IPS-NIHi7 (cell line): ENCODE measurements around the gene EIF5AL1.
"Not testable (repeated sequence)": the region's sequence is repeated elsewhere in the genome, so short reads cannot be mapped to it uniquely, and the experiment has no call there.

Experiments used
- DNase-seq: peaks from one replicate; pipeline ENCODE4 v3.0.0; 2012; ENCODE audit warnings: mixed read lengths; ENCODE audit errors: extremely low spot score

The EIF5AL1 gene

GRCh38 chr10:79555354-79556309, 43.3 kb downstream of the EIF5AL1 start:
- DNase-seq, result no peak

- DNase-seq, result not testable (repeated sequence)
Observed at GRCh38 chr10:79556961-79557360, 44.6 kb downstream of the EIF5AL1 start.

GRCh38 chr10:79559726-79560125, 47.4 kb downstream of the EIF5AL1 start:
- DNase-seq, result no peak

- DNase-seq, result no peak
Observed at GRCh38 chr10:79560160-79560709, 47.9 kb downstream of the EIF5AL1 start, which contains the start of gene SFTPA2. SFTPA2 (minus strand) TSS chr10:79560407; CDS start chr10:79559483, 924 bp downstream.

- DNase-seq, result no peak
Observed at GRCh38 chr10:79561257-79561656, 48.9 kb downstream of the EIF5AL1 start.

- peak; percentile 80 for DNase-seq
Observed at GRCh38 chr10:79562135-79562756, 49.9 kb downstream of the EIF5AL1 start.

GRCh38 chr10:79563426-79563825, 51.1 kb downstream of the EIF5AL1 start:
- no peak for DNase-seq
